WTC11 (cell line): Measurements from ENCODE around the gene TNNT2. TPM values are rescaled to one million over a fixed set of nuclear protein-coding genes. Genes with fewer than 3 reads are reported as not detected.
A peak's percentile ranks its signal among the peaks of the same experiment; 100 is the strongest.

Experiments used
- CBFB ChIP-seq: sonication (generic); formaldehyde crosslinking; IDR thresholded peaks from 2 replicates; pipeline ENCODE4 v1.8.1; 2022; ENCODE audit warnings: mild to moderate bottlenecking, low read depth, missing genetic modification reagents
- CREM ChIP-seq: sonication (generic); formaldehyde crosslinking; IDR thresholded peaks from 2 replicates; pipeline ENCODE4 v1.8.1; 2022; ENCODE audit warnings: mild to moderate bottlenecking, missing genetic modification reagents, moderate library complexity
- EMX1 ChIP-seq: fragments of 250-450 bp; sonication (Bioruptor Pico); IDR thresholded peaks from 2 replicates; pipeline ENCODE4 v1.8.0; 2021; ENCODE audit warnings: mild to moderate bottlenecking
- FOXK1 ChIP-seq: sonication (generic); formaldehyde crosslinking; IDR thresholded peaks from 2 replicates; pipeline ENCODE4 v1.8.0; 2022; ENCODE audit warnings: mild to moderate bottlenecking, moderate library complexity, missing genetic modification reagents
- MXD4 ChIP-seq: fragments of 250-450 bp; sonication (Bioruptor Pico); IDR thresholded peaks from 2 replicates; pipeline ENCODE4 v1.8.0; 2021; ENCODE audit warnings: mild to moderate bottlenecking, moderate library complexity, borderline replicate concordance
- NFE2L1 ChIP-seq: sonication (generic); formaldehyde crosslinking; IDR thresholded peaks from 2 replicates; pipeline ENCODE4 v1.8.1; 2023; ENCODE audit warnings: missing genetic modification reagents
- NR1H2 ChIP-seq: sonication (generic); formaldehyde crosslinking; IDR thresholded peaks from 2 replicates; pipeline ENCODE4 v1.9.0; 2021; ENCODE audit warnings: mild to moderate bottlenecking, moderate library complexity, missing genetic modification reagents
- ZNF138 ChIP-seq: sonication (generic); formaldehyde crosslinking; conservative IDR thresholded peaks from 2 replicates; pipeline ENCODE4 v1.8.1; 2022; ENCODE audit warnings: mild to moderate bottlenecking, moderate library complexity, missing genetic modification reagents
- ZNF232 ChIP-seq: sonication (generic); formaldehyde crosslinking; IDR thresholded peaks from 2 replicates; pipeline ENCODE4 v1.8.0; 2022; ENCODE audit warnings: mild to moderate bottlenecking, missing genetic modification reagents
- ZNF263 ChIP-seq: sonication (generic); formaldehyde crosslinking; IDR thresholded peaks from 2 replicates; pipeline ENCODE4 v1.8.1; 2022; ENCODE audit warnings: low read depth, mild to moderate bottlenecking, moderate library complexity, missing genetic modification reagents
- total RNA-seq: library from RNA; stranded (reverse); gene quantifications from 3 replicates; pipeline ENCODE4 v1.2.3, GENCODE V29; 2021
- TF ChIP-seq, protein P1 (sequence below): sonication (generic); formaldehyde crosslinking; IDR thresholded peaks from 2 replicates; pipeline ENCODE4 v1.8.0; 2022; ENCODE audit warnings: missing genetic modification reagents
- TF ChIP-seq, protein P2 (sequence below): sonication (generic); formaldehyde crosslinking; IDR thresholded peaks from 2 replicates; pipeline ENCODE4 v1.8.1; 2023; ENCODE audit warnings: mild to moderate bottlenecking, missing genetic modification reagents
- TF ChIP-seq, protein P3 (sequence below): sonication (generic); formaldehyde crosslinking; IDR thresholded peaks from 2 replicates; pipeline ENCODE4 v1.8.0; 2023; ENCODE audit warnings: missing genetic modification reagents, mild to moderate bottlenecking, borderline replicate concordance
- TF ChIP-seq, protein P4 (sequence below): sonication (generic); formaldehyde crosslinking; conservative IDR thresholded peaks from 2 replicates; pipeline ENCODE4 v1.8.1; 2022; ENCODE audit warnings: mild to moderate bottlenecking, missing genetic modification reagents
- TF ChIP-seq, protein P5 (sequence below): sonication (generic); formaldehyde crosslinking; IDR thresholded peaks from 2 replicates; pipeline ENCODE4 v1.8.0; 2022; ENCODE audit warnings: mild to moderate bottlenecking, missing genetic modification reagents
- TF ChIP-seq, protein P6 (sequence below): fragments of 200-600 bp; IDR thresholded peaks from 2 replicates; pipeline ENCODE4 v1.8.0; 2022; ENCODE audit warnings: antibody characterized with exemption
- TF ChIP-seq, protein P7 (sequence below): sonication (generic); formaldehyde crosslinking; IDR thresholded peaks from 2 replicates; pipeline ENCODE4 v1.8.1; 2023; ENCODE audit warnings: mild to moderate bottlenecking, missing genetic modification reagents
- TF ChIP-seq, protein P8 (sequence below): sonication (generic); formaldehyde crosslinking; IDR thresholded peaks from 2 replicates; pipeline ENCODE4 v1.8.1; 2023; ENCODE audit warnings: mild to moderate bottlenecking, missing genetic modification reagents, borderline replicate concordance
- TF ChIP-seq, protein P9 (sequence below): sonication (generic); formaldehyde crosslinking; IDR thresholded peaks from 2 replicates; pipeline ENCODE4 v1.8.0; 2022; ENCODE audit warnings: mild to moderate bottlenecking, missing genetic modification reagents

Gene TNNT2
- total RNA-seq, 1 experiment from 2014 or later: 6.1 TPM

DNA sequence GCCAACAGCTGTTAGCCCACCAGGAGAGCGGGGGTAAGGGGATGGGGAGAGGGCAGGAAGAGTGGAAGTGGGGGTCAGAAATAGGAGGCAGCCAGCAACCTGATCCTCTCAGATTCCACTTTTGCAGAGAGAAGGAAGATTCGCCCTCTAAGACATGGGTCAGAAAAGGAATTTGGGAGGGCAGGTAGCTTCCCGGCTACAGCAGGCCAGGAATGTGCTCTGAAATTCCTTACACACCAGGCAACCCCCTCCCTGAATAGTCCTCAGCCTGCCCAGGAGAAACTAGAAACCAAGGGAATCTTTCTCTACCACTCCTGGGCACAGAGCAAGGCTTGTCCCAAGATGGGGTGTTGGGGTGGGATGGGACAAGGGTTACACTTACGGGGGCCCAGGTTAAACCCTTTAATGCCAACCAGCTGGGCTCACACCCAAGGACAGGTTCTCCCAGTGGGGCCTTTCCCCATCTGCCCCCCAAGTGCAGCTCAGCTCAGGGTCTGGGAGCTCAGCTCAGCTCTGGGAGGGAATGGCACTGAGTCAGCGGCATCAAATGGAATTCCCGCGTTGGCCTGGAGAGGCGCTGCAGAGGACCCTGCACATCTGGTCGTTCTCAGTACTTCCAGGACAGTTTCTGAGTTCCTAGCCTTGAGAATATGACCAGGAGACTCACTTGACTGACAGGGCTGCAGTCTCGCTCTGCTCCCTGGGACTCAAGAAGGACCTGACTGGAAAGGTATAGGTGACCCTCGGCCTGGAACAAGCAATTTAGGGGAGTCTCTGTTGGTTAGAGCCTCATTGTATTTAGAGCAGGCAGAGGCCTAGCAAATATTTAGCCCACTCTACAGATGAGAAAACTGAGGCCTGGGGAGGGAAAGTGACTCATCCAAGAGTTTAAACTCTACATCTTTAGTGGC lies 761 bp downstream of the TNNT2 start (continued):
- TF ChIP-seq, protein P1, sequence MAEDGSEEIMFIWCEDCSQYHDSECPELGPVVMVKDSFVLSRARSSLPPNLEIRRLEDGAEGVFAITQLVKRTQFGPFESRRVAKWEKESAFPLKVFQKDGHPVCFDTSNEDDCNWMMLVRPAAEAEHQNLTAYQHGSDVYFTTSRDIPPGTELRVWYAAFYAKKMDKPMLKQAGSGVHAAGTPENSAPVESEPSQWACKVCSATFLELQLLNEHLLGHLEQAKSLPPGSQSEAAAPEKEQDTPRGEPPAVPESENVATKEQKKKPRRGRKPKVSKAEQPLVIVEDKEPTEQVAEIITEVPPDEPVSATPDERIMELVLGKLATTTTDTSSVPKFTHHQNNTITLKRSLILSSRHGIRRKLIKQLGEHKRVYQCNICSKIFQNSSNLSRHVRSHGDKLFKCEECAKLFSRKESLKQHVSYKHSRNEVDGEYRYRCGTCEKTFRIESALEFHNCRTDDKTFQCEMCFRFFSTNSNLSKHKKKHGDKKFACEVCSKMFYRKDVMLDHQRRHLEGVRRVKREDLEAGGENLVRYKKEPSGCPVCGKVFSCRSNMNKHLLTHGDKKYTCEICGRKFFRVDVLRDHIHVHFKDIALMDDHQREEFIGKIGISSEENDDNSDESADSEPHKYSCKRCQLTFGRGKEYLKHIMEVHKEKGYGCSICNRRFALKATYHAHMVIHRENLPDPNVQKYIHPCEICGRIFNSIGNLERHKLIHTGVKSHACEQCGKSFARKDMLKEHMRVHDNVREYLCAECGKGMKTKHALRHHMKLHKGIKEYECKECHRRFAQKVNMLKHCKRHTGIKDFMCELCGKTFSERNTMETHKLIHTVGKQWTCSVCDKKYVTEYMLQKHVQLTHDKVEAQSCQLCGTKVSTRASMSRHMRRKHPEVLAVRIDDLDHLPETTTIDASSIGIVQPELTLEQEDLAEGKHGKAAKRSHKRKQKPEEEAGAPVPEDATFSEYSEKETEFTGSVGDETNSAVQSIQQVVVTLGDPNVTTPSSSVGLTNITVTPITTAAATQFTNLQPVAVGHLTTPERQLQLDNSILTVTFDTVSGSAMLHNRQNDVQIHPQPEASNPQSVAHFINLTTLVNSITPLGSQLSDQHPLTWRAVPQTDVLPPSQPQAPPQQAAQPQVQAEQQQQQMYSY: no peak
- TF ChIP-seq, protein P2, sequence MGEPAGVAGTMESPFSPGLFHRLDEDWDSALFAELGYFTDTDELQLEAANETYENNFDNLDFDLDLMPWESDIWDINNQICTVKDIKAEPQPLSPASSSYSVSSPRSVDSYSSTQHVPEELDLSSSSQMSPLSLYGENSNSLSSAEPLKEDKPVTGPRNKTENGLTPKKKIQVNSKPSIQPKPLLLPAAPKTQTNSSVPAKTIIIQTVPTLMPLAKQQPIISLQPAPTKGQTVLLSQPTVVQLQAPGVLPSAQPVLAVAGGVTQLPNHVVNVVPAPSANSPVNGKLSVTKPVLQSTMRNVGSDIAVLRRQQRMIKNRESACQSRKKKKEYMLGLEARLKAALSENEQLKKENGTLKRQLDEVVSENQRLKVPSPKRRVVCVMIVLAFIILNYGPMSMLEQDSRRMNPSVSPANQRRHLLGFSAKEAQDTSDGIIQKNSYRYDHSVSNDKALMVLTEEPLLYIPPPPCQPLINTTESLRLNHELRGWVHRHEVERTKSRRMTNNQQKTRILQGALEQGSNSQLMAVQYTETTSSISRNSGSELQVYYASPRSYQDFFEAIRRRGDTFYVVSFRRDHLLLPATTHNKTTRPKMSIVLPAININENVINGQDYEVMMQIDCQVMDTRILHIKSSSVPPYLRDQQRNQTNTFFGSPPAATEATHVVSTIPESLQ (CRISPR knock-in tag): no peak
- TF ChIP-seq CREM (CRISPR knock-in tag): no peak
- no peak for TF ChIP-seq ZNF138 (CRISPR knock-in tag)
- TF ChIP-seq, protein P3, sequence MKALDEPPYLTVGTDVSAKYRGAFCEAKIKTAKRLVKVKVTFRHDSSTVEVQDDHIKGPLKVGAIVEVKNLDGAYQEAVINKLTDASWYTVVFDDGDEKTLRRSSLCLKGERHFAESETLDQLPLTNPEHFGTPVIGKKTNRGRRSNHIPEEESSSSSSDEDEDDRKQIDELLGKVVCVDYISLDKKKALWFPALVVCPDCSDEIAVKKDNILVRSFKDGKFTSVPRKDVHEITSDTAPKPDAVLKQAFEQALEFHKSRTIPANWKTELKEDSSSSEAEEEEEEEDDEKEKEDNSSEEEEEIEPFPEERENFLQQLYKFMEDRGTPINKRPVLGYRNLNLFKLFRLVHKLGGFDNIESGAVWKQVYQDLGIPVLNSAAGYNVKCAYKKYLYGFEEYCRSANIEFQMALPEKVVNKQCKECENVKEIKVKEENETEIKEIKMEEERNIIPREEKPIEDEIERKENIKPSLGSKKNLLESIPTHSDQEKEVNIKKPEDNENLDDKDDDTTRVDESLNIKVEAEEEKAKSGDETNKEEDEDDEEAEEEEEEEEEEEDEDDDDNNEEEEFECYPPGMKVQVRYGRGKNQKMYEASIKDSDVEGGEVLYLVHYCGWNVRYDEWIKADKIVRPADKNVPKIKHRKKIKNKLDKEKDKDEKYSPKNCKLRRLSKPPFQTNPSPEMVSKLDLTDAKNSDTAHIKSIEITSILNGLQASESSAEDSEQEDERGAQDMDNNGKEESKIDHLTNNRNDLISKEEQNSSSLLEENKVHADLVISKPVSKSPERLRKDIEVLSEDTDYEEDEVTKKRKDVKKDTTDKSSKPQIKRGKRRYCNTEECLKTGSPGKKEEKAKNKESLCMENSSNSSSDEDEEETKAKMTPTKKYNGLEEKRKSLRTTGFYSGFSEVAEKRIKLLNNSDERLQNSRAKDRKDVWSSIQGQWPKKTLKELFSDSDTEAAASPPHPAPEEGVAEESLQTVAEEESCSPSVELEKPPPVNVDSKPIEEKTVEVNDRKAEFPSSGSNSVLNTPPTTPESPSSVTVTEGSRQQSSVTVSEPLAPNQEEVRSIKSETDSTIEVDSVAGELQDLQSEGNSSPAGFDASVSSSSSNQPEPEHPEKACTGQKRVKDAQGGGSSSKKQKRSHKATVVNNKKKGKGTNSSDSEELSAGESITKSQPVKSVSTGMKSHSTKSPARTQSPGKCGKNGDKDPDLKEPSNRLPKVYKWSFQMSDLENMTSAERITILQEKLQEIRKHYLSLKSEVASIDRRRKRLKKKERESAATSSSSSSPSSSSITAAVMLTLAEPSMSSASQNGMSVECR (CRISPR knock-in tag): no peak
- no peak for TF ChIP-seq ZNF232 (CRISPR knock-in tag)
- TF ChIP-seq, protein P4, sequence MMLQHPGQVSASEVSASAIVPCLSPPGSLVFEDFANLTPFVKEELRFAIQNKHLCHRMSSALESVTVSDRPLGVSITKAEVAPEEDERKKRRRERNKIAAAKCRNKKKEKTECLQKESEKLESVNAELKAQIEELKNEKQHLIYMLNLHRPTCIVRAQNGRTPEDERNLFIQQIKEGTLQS (CRISPR knock-in tag): no peak
- TF ChIP-seq, protein P5, sequence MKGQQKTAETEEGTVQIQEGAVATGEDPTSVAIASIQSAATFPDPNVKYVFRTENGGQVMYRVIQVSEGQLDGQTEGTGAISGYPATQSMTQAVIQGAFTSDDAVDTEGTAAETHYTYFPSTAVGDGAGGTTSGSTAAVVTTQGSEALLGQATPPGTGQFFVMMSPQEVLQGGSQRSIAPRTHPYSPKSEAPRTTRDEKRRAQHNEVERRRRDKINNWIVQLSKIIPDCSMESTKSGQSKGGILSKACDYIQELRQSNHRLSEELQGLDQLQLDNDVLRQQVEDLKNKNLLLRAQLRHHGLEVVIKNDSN (CRISPR knock-in tag): no peak
- TF ChIP-seq, protein P6, sequence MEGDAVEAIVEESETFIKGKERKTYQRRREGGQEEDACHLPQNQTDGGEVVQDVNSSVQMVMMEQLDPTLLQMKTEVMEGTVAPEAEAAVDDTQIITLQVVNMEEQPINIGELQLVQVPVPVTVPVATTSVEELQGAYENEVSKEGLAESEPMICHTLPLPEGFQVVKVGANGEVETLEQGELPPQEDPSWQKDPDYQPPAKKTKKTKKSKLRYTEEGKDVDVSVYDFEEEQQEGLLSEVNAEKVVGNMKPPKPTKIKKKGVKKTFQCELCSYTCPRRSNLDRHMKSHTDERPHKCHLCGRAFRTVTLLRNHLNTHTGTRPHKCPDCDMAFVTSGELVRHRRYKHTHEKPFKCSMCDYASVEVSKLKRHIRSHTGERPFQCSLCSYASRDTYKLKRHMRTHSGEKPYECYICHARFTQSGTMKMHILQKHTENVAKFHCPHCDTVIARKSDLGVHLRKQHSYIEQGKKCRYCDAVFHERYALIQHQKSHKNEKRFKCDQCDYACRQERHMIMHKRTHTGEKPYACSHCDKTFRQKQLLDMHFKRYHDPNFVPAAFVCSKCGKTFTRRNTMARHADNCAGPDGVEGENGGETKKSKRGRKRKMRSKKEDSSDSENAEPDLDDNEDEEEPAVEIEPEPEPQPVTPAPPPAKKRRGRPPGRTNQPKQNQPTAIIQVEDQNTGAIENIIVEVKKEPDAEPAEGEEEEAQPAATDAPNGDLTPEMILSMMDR: peak; percentile 56
- TF ChIP-seq MXD4 (CRISPR knock-in tag): no peak
- TF ChIP-seq FOXK1 (CRISPR knock-in tag): no peak
- TF ChIP-seq EMX1 (CRISPR knock-in tag): no peak
- no peak for TF ChIP-seq ZNF263
- TF ChIP-seq, protein P7, sequence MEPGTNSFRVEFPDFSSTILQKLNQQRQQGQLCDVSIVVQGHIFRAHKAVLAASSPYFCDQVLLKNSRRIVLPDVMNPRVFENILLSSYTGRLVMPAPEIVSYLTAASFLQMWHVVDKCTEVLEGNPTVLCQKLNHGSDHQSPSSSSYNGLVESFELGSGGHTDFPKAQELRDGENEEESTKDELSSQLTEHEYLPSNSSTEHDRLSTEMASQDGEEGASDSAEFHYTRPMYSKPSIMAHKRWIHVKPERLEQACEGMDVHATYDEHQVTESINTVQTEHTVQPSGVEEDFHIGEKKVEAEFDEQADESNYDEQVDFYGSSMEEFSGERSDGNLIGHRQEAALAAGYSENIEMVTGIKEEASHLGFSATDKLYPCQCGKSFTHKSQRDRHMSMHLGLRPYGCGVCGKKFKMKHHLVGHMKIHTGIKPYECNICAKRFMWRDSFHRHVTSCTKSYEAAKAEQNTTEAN (CRISPR knock-in tag): no peak
- TF ChIP-seq CBFB (CRISPR knock-in tag): no peak
- TF ChIP-seq, protein P8, sequence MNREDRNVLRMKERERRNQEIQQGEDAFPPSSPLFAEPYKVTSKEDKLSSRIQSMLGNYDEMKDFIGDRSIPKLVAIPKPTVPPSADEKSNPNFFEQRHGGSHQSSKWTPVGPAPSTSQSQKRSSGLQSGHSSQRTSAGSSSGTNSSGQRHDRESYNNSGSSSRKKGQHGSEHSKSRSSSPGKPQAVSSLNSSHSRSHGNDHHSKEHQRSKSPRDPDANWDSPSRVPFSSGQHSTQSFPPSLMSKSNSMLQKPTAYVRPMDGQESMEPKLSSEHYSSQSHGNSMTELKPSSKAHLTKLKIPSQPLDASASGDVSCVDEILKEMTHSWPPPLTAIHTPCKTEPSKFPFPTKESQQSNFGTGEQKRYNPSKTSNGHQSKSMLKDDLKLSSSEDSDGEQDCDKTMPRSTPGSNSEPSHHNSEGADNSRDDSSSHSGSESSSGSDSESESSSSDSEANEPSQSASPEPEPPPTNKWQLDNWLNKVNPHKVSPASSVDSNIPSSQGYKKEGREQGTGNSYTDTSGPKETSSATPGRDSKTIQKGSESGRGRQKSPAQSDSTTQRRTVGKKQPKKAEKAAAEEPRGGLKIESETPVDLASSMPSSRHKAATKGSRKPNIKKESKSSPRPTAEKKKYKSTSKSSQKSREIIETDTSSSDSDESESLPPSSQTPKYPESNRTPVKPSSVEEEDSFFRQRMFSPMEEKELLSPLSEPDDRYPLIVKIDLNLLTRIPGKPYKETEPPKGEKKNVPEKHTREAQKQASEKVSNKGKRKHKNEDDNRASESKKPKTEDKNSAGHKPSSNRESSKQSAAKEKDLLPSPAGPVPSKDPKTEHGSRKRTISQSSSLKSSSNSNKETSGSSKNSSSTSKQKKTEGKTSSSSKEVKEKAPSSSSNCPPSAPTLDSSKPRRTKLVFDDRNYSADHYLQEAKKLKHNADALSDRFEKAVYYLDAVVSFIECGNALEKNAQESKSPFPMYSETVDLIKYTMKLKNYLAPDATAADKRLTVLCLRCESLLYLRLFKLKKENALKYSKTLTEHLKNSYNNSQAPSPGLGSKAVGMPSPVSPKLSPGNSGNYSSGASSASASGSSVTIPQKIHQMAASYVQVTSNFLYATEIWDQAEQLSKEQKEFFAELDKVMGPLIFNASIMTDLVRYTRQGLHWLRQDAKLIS (CRISPR knock-in tag): no peak
- TF ChIP-seq, protein P9, sequence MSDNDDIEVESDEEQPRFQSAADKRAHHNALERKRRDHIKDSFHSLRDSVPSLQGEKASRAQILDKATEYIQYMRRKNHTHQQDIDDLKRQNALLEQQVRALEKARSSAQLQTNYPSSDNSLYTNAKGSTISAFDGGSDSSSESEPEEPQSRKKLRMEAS (CRISPR knock-in tag): peak; percentile 29; the same call in 1 of the 2 replicates
- no peak for TF ChIP-seq NFE2L1
- TF ChIP-seq NR1H2 (CRISPR knock-in tag): no peak
